Sigmoid colon (tissue), 7 donors: ENCODE measurements around the gene KRTAP10-9. TPM values are rescaled to one million over a fixed set of nuclear protein-coding genes. Genes with fewer than 3 reads are reported as not detected.

Experiments
- DNase-seq: peaks from one replicate; pipeline ENCODE4 v3.0.0-alpha.2; 2019
- H3K27ac ChIP-seq, 4 donors: fragments of 200-600 bp; sonication (generic); one replicate each; pipeline ENCODE4 v1.5.1; 2016 to 2019; ENCODE audit warnings: mild to moderate bottlenecking in 1 of 4
- H3K27me3 ChIP-seq, 3 donors: fragments of 200-600 bp; sonication (generic); one replicate each; pipeline ENCODE4 v1.5.1; 2019; ENCODE audit warnings: mild to moderate bottlenecking in 1 of 3
- H3K36me3 ChIP-seq, 4 donors: fragments of 200-600 bp; sonication (generic); one replicate each; pipeline ENCODE4 v1.5.1; 2016 to 2019
- H3K4me1 ChIP-seq, 4 donors: fragments of 200-600 bp; sonication (generic); one replicate each; pipeline ENCODE4 v1.5.1; 2017 to 2019
- H3K4me3 ChIP-seq, 4 donors: fragments of 200-600 bp; sonication (generic); one replicate each; pipeline ENCODE4 v1.5.1; 2017 to 2019; ENCODE audit warnings: mild to moderate bottlenecking in 2 of 4, moderate library complexity in 1 of 4
- H3K9me3 ChIP-seq, 4 donors: fragments of 200-600 bp in 3 of 4; sonication (generic) in 3 of 4; one replicate each; pipeline versions ENCODE4 v1.5.1 to v1.6.1; 2013 to 2019
- EP300 ChIP-seq, 4 donors: sonication (generic); formaldehyde crosslinking; IDR thresholded peaks; one replicate each; pipeline ENCODE4 v1.6.1; 2017; ENCODE audit warnings: antibody characterized with exemption in 4 of 4
- POLR2A ChIP-seq, 2 donors: fragments of 450-650 bp; IDR thresholded peaks; one replicate each; pipeline ENCODE4 v1.6.1; 2016; ENCODE audit warnings: antibody characterized with exemption in 2 of 2, mild to moderate bottlenecking in 2 of 2, moderate library complexity in 2 of 2
- POLR2AphosphoS5 ChIP-seq, 4 donors: sonication (generic); formaldehyde crosslinking; IDR thresholded peaks; one replicate each; pipeline ENCODE4 v1.6.1; 2017; ENCODE audit warnings: antibody characterized with exemption in 4 of 4
- WGBS, 2 donors: extraction: QIAGEN DNeasy Blood & Tissue Kit; methylation state at CpG; one replicate each; pipeline ENCODE4 v1.1.7; 2013; 5-methylcytosine and 5-hydroxymethylcytosine counted together
- intact Hi-C: fragments of 100-400 bp; cut with DNase I; formaldehyde crosslinking; loops from one replicate; pipeline ENCODE4 v1.15.1; 2023
- polyA plus RNA-seq, 3 donors: library from polyadenylated mRNA; stranded (reverse); fragments of 200-250 nt; gene quantifications; one replicate each; pipeline ENCODE4 v1.2.3, GENCODE V29; 2013
- total RNA-seq, 4 donors: library from RNA; depleted of rRNA; stranded (reverse); fragments of >200 nt; gene quantifications; one replicate each; pipeline ENCODE4 v1.1.0, GENCODE V29; 2016
- TF ChIP-seq, protein P1 (sequence below), 4 experiments: fragments of 450-650 bp in 3 of 4; fragments of 200-600 bp in 1 of 4; IDR thresholded peaks; one replicate each; pipeline ENCODE4 v1.5.1; 2016 to 2019; ENCODE audit warnings: antibody characterized with exemption in 4 of 4, mild to moderate bottlenecking in 3 of 4, moderate library complexity in 2 of 4
- donor health status: healthy with polysubstance abuse.
- donor health status: Bipolar disorder and iron deficiency.
- donor health status: healthy.

Gene KRTAP10-9
- total and polyA plus RNA-seq, 7 donors: not detected

DNA sequence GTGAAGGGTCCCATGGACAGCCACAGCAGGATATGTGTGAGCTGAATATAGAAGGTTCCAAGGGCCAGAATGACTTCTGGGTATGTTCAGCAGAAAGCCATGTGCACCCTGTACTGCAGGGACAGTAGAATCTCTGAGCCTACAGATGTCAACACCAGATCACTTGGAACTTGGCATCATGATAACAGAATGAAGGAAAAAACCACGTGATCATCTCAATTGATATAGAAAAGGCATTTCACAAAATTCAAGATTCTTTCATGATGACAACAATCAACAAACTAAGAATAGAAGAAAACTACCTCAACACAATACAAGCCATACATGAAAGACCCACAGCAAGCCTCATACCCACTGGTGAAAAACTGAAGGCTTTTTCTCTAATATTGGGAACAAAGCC lies 40.7 kb downstream of the KRTAP10-9 start:
- no peak overlapping the region for H3K27ac ChIP-seq
- no peak for DNase-seq
- H3K4me3 ChIP-seq: no peak overlapping the region
- intact Hi-C loops: no loop called here
- H3K36me3 ChIP-seq: no peaks in the 10 kb centered on the region
- TF ChIP-seq POLR2A (IDR thresholded peaks at IDR 0.05): no peak
- TF ChIP-seq, protein P1, sequence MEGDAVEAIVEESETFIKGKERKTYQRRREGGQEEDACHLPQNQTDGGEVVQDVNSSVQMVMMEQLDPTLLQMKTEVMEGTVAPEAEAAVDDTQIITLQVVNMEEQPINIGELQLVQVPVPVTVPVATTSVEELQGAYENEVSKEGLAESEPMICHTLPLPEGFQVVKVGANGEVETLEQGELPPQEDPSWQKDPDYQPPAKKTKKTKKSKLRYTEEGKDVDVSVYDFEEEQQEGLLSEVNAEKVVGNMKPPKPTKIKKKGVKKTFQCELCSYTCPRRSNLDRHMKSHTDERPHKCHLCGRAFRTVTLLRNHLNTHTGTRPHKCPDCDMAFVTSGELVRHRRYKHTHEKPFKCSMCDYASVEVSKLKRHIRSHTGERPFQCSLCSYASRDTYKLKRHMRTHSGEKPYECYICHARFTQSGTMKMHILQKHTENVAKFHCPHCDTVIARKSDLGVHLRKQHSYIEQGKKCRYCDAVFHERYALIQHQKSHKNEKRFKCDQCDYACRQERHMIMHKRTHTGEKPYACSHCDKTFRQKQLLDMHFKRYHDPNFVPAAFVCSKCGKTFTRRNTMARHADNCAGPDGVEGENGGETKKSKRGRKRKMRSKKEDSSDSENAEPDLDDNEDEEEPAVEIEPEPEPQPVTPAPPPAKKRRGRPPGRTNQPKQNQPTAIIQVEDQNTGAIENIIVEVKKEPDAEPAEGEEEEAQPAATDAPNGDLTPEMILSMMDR (IDR thresholded peaks at IDR 0.05): no peak
- TF ChIP-seq EP300 (IDR thresholded peaks at IDR 0.05): no peak
- TF ChIP-seq POLR2AphosphoS5 (IDR thresholded peaks at IDR 0.05): no peak
- 69 to 86% methylated on average over 1 of the region's 1 CpG for WGBS, 2 donors
- H3K4me1 ChIP-seq: no peaks in the 10 kb centered on the region
- H3K9me3 ChIP-seq: peaks cover 0 to 9% (median 0%) of the 10 kb centered on the region in 4 donors
- H3K27me3 ChIP-seq: peaks cover 0 to 5% (median 0%) of the 10 kb centered on the region in 3 donors

- Histone ChIP-seq H3K9me3 (peaks cover 0 to 13% (median 0%) of the 10 kb centered on the region in 4 donors), H3K27me3 (peaks cover 0 to 5% (median 0%) of the 10 kb centered on the region in 3 donors), H3K36me3 (no peaks in the 10 kb centered on the region), H3K27ac (no peak overlapping the region), H3K4me3 (no peak overlapping the region), H3K4me1 (no peaks in the 10 kb centered on the region)
- 69 to 82% methylated on average over 3 of the region's 3 CpGs for WGBS, 2 donors
- no peak for TF ChIP-seq POLR2A (IDR thresholded peaks at IDR 0.05)
- TF ChIP-seq POLR2AphosphoS5 (IDR thresholded peaks at IDR 0.05): no peak
- no peak for TF ChIP-seq EP300 (IDR thresholded peaks at IDR 0.05)
- TF ChIP-seq, protein P1 (IDR thresholded peaks at IDR 0.05): no peak
- DNase-seq: no peak
- intact Hi-C loops: no loop called here
These were observed 43.9 kb downstream of the KRTAP10-9 start for GRCh38 chr21:44670642-44671432.

DNA sequence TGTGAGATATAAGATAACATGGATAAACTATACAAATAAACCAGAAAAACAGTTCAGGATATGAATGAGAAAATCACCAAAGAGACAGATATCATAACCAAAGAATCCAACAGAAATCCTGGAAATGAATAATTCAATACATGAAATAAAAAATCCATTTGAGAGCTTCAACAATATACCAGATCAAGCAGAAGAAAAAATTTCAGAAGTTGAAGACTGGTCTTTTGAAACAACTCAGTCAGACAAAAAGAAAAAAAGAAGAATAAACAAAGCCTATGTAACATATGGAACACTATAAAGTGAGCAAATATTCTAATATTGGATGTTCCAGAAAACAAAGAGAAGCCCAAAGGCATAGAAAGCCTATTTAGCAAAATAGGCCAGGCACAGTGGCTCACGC lies 45.0 kb downstream of the KRTAP10-9 start:
- Histone ChIP-seq H3K4me3 (no peak overlapping the region), H3K27me3 (peaks cover 0 to 5% (median 0%) of the 10 kb centered on the region in 3 donors), H3K36me3 (no peaks in the 10 kb centered on the region), H3K27ac (no peak overlapping the region), H3K4me1 (no peaks in the 10 kb centered on the region), H3K9me3 (peaks cover 0 to 13% (median 0%) of the 10 kb centered on the region in 4 donors)
- WGBS, 2 donors: 94 to 100% methylated on average over 1 of the region's 1 CpG
- no peak for DNase-seq
- intact Hi-C loops: no loop called here
- TF ChIP-seq EP300 (IDR thresholded peaks at IDR 0.05) (no peak), POLR2A (IDR thresholded peaks at IDR 0.05) (no peak), POLR2AphosphoS5 (IDR thresholded peaks at IDR 0.05) (no peak)
- TF ChIP-seq, protein P1 (IDR thresholded peaks at IDR 0.05): no peak

DNA sequence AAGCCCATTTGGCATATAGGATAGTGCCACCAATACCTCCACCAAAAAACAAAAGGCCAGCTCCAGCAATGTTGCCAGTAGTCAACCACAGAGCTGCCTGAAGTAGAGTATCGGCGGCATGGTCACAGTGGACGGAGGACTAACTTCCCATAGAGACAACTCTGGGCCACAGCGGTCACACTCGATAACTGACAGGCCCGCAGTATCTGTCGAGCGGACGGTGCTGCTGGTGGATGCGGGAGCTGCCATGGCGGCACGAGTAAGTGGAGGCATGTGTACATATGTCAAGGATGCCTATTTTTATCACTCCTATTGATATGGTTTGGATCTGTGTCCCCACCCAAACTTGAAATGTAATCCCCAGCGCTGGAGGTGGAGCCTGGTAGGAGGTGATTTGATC lies 51.0 kb downstream of the KRTAP10-9 start:
- Histone ChIP-seq H3K4me3 (no peak overlapping the region), H3K36me3 (no peaks in the 10 kb centered on the region), H3K27ac (no peak overlapping the region), H3K27me3 (peaks cover 0 to 5% (median 0%) of the 10 kb centered on the region in 3 donors), H3K9me3 (peaks cover 0 to 3% (median 0%) of the 10 kb centered on the region in 4 donors), H3K4me1 (no peaks in the 10 kb centered on the region)
- 90 to 95% methylated on average over 13 of the region's 13 CpGs for WGBS, 2 donors
- intact Hi-C loops: no loop called here
- TF ChIP-seq, protein P1 (IDR thresholded peaks at IDR 0.05): no peak
- TF ChIP-seq EP300 (IDR thresholded peaks at IDR 0.05) (no peak), POLR2AphosphoS5 (IDR thresholded peaks at IDR 0.05) (no peak)
- DNase-seq: no peak

Other genes starting within 250 kb of the KRTAP10-9 start
- 1 to 10 TPM; 3.9 to 7.1 (median 5.4) TPM for gene LRRC3, start 171.6 kb upstream of the KRTAP10-9 start, total RNA-seq
- gene LRRC3, start 171.6 kb upstream of the KRTAP10-9 start, polyA plus RNA-seq: 1 to 10 TPM in 1 of 3 donors, under 1 TPM in 2; under 0.01 to 2.9 (median 0.46) TPM
- not detected for gene KRTAP10-1, start 86.9 kb upstream of the KRTAP10-9 start, total RNA-seq
- not detected for gene KRTAP10-1, start 86.9 kb upstream of the KRTAP10-9 start, polyA plus RNA-seq
- not detected for gene KRTAP10-2, start 75.6 kb upstream of the KRTAP10-9 start, total RNA-seq
- gene KRTAP10-2, start 75.6 kb upstream of the KRTAP10-9 start, polyA plus RNA-seq: not detected
- under 1 TPM in 1 of 4 donors, not detected in 3; 0.66 TPM for gene KRTAP10-3, start 68.3 kb upstream of the KRTAP10-9 start, total RNA-seq
- not detected for gene KRTAP10-3, start 68.3 kb upstream of the KRTAP10-9 start, polyA plus RNA-seq
- not detected for gene KRTAP10-4, start 53.4 kb upstream of the KRTAP10-9 start, total RNA-seq
- not detected for gene KRTAP10-4, start 53.4 kb upstream of the KRTAP10-9 start, polyA plus RNA-seq
- not detected for gene KRTAP10-5, start 46.5 kb upstream of the KRTAP10-9 start, total RNA-seq
- gene KRTAP10-5, start 46.5 kb upstream of the KRTAP10-9 start, polyA plus RNA-seq: not detected
- gene KRTAP10-6, start 34.6 kb upstream of the KRTAP10-9 start, total RNA-seq: not detected
- gene KRTAP10-6, start 34.6 kb upstream of the KRTAP10-9 start, polyA plus RNA-seq: not detected
- gene KRTAP10-7, start 26.5 kb upstream of the KRTAP10-9 start, total RNA-seq: not detected
- gene KRTAP10-7, start 26.5 kb upstream of the KRTAP10-9 start, polyA plus RNA-seq: not detected
- gene KRTAP10-8, start 15.0 kb upstream of the KRTAP10-9 start, total RNA-seq: not detected
- not detected for gene KRTAP10-8, start 15.0 kb upstream of the KRTAP10-9 start, polyA plus RNA-seq
- not detected for gene KRTAP10-10, start 10.3 kb downstream of the KRTAP10-9 start, total RNA-seq
- gene KRTAP10-10, start 10.3 kb downstream of the KRTAP10-9 start, polyA plus RNA-seq: not detected
- gene KRTAP10-11, start 19.3 kb downstream of the KRTAP10-9 start, total RNA-seq: not detected
- gene KRTAP10-11, start 19.3 kb downstream of the KRTAP10-9 start, polyA plus RNA-seq: not detected
- gene KRTAP12-4, start 27.6 kb downstream of the KRTAP10-9 start, total RNA-seq: not detected
- gene KRTAP12-4, start 27.6 kb downstream of the KRTAP10-9 start, polyA plus RNA-seq: not detected
- gene KRTAP12-3, start 30.8 kb downstream of the KRTAP10-9 start, total RNA-seq: not detected
- gene KRTAP12-3, start 30.8 kb downstream of the KRTAP10-9 start, polyA plus RNA-seq: not detected
- gene KRTAP12-2, start 39.8 kb downstream of the KRTAP10-9 start, total RNA-seq: not detected
- not detected for gene KRTAP12-2, start 39.8 kb downstream of the KRTAP10-9 start, polyA plus RNA-seq
- not detected for gene KRTAP12-1, start 55.1 kb downstream of the KRTAP10-9 start, total RNA-seq
- gene KRTAP12-1, start 55.1 kb downstream of the KRTAP10-9 start, polyA plus RNA-seq: not detected
- not detected for gene KRTAP10-12, start 70.1 kb downstream of the KRTAP10-9 start, total RNA-seq
- gene KRTAP10-12, start 70.1 kb downstream of the KRTAP10-9 start, polyA plus RNA-seq: not detected
- gene TSPEAR, start 84.5 kb downstream of the KRTAP10-9 start, total RNA-seq: not detected
- under 1 TPM in 2 of 3 donors, not detected in 1; under 0.01 to 0.20 TPM for gene TSPEAR, start 84.5 kb downstream of the KRTAP10-9 start, polyA plus RNA-seq
- 100 to 1,000 TPM in 1 of 4 donors, 10 to 100 TPM in 3; 51.5 to 101 (median 63.1) TPM for gene UBE2G2, start 174.7 kb downstream of the KRTAP10-9 start, total RNA-seq
- gene UBE2G2, start 174.7 kb downstream of the KRTAP10-9 start, polyA plus RNA-seq: 10 to 100 TPM; 21.6 to 45.8 (median 22.7) TPM
- 10 to 100 TPM; 52.4 to 60.1 (median 57.9) TPM for gene SUMO3, start 191.0 kb downstream of the KRTAP10-9 start, total RNA-seq
- gene SUMO3, start 191.0 kb downstream of the KRTAP10-9 start, polyA plus RNA-seq: 100 to 1,000 TPM in 2 of 3 donors, 10 to 100 TPM in 1; 67.8 to 104 (median 103) TPM
- gene PTTG1IP, start 246.6 kb downstream of the KRTAP10-9 start, total RNA-seq: 100 to 1,000 TPM; 158 to 208 (median 188) TPM
- gene PTTG1IP, start 246.6 kb downstream of the KRTAP10-9 start, polyA plus RNA-seq: 100 to 1,000 TPM in 1 of 3 donors, 10 to 100 TPM in 2; 49.7 to 146 (median 59.5) TPM